ENCODE data around the gene CCDC47. TPM values are rescaled to one million over a fixed set of nuclear protein-coding genes. Genes with fewer than 3 reads are reported as not detected.
"Not testable (repeated sequence)": the region's sequence is repeated elsewhere in the genome, so short reads cannot be mapped to it uniquely, and the experiment has no call there.

Gene CCDC47
- total RNA-seq, 1 experiment from 2014 or later = 147 TPM

DNA sequence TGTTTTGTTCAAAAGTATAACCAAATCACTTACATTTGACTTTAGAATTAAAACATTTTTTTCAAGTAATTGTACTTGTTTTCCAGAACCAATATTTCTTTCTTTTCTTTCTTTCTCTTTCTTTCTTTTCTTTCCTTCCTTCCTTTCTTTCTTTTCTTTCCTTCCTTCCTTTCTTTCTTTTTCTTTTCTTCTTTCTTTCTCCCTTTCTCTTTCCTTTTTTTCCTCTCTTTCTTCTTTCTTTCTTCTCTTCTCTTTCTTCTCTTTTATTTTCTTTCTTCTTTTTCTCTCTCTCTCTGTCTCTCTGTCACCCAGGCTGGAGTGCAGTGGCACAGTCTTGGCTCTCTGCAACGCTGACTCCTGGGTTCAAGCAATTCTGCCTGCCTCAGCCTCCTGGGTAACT, 27.4 kb upstream of the CCDC47 start:
- no peak overlapping the region for H3K4me3 ChIP-seq (ENCODE audit: low read length)
- ATAC-seq (no peak), DNase-seq (no peak)
- H3K36me3 ChIP-seq (ENCODE audit: low read depth, low read length) = peaks cover 80% of the 10 kb centered on the region
- no peaks in the 10 kb centered on the region for H3F3A ChIP-seq (ENCODE audit: low read length, unreplicated experiment)
- no peaks in the 10 kb centered on the region for H3K4me1 ChIP-seq (ENCODE audit: insufficient read depth, low read length)
- no peak overlapping the region for H3K27ac ChIP-seq (ENCODE audit: low read length)
- H3K4me2 ChIP-seq (ENCODE audit: low read length) = no peak overlapping the region
- no peaks in the 10 kb centered on the region for H3K9me2 ChIP-seq (replicated peaks; ENCODE audit: low read length)
- no peaks in the 10 kb centered on the region for H3K9me3 ChIP-seq (ENCODE audit: low read length)
- intact Hi-C loops (cut with micrococcal nuclease) = no loop called here
- no peaks in the 10 kb centered on the region for H3K27me3 ChIP-seq (ENCODE audit: low read length)
- H4K20me1 ChIP-seq (ENCODE audit: low read length) = peaks cover 2% of the 10 kb centered on the region; the same call in 1 of the 2 replicates
- no peak overlapping the region for H2AFZ ChIP-seq (ENCODE audit: low read length)
- BruUV-seq (replicated peaks) = no TSS peak
- H3K79me2 ChIP-seq (ENCODE audit: low read length) = peaks cover 6% of the 10 kb centered on the region
- TF ChIP-seq, protein P1, sequence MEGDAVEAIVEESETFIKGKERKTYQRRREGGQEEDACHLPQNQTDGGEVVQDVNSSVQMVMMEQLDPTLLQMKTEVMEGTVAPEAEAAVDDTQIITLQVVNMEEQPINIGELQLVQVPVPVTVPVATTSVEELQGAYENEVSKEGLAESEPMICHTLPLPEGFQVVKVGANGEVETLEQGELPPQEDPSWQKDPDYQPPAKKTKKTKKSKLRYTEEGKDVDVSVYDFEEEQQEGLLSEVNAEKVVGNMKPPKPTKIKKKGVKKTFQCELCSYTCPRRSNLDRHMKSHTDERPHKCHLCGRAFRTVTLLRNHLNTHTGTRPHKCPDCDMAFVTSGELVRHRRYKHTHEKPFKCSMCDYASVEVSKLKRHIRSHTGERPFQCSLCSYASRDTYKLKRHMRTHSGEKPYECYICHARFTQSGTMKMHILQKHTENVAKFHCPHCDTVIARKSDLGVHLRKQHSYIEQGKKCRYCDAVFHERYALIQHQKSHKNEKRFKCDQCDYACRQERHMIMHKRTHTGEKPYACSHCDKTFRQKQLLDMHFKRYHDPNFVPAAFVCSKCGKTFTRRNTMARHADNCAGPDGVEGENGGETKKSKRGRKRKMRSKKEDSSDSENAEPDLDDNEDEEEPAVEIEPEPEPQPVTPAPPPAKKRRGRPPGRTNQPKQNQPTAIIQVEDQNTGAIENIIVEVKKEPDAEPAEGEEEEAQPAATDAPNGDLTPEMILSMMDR (conservative IDR thresholded peaks at IDR 0.05; ENCODE audit: low read depth, low read length) = no peak
- no peak for TF ChIP-seq EZH2phosphoT487 (IDR thresholded peaks at IDR 0.05; ENCODE audit: borderline replicate concordance, low read length)
- no peak for TF ChIP-seq EZH2 (IDR thresholded peaks at IDR 0.05; ENCODE audit: low read length, unreplicated experiment)
- ChIA-PET POLR2A (ENCODE audit: unreplicated experiment) (no interaction called here), CTCF (no interaction called here)
- no peak overlapping the region for H3K9ac ChIP-seq (ENCODE audit: low read length)

DNA sequence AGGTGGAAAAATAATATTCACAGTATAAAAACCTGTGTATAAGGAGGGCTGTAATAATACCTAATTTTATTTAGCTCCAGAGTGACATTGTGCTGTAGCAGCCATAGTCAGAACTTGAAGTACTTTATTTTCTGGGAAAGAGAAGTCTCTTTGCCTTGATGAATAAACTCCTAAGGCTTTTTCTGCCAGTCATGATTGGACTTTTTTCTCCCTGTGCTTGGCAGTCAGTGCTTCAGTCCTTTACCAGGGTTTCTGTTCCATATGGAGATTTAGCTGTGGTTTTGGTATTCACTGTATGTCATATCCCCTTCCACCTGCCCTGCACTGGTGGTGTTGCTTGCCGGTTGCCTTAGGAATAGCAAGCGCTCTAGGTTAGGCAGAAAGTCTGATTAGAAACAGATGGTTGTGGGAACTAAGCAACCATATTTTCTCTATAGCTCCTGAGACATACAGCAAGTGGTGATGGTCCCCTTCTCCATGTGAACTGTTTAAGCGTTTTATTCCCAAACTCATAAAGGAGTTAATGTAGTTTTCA, 25.2 kb upstream of the CCDC47 start:
- H3F3A ChIP-seq (ENCODE audit: low read length, unreplicated experiment) = no peaks in the 10 kb centered on the region
- H3K36me3 ChIP-seq (ENCODE audit: low read depth, low read length) = peaks cover 81% of the 10 kb centered on the region
- no TSS peak for BruUV-seq (replicated peaks)
- no peak for DNase-seq
- no peak overlapping the region for H2AFZ ChIP-seq (ENCODE audit: low read length)
- no peak for ATAC-seq
- no peak overlapping the region for H3K9ac ChIP-seq (ENCODE audit: low read length)
- intact Hi-C loops (cut with micrococcal nuclease) = no loop called here
- no peaks in the 10 kb centered on the region for H3K9me2 ChIP-seq (replicated peaks; ENCODE audit: low read length)
- H3K27ac ChIP-seq (ENCODE audit: low read length) = no peak overlapping the region
- H3K4me2 ChIP-seq (ENCODE audit: low read length) = no peak overlapping the region
- H3K4me3 ChIP-seq (ENCODE audit: low read length) = no peak overlapping the region
- H3K4me1 ChIP-seq (ENCODE audit: insufficient read depth, low read length) = no peaks in the 10 kb centered on the region
- ChIA-PET CTCF (no interaction called here), POLR2A (ENCODE audit: unreplicated experiment) (no interaction called here)
- peaks cover 4% of the 10 kb centered on the region; the same call in 1 of the 2 replicates for H4K20me1 ChIP-seq (ENCODE audit: low read length)
- H3K27me3 ChIP-seq (ENCODE audit: low read length) = no peaks in the 10 kb centered on the region
- peaks cover 18% of the 10 kb centered on the region for H3K79me2 ChIP-seq (ENCODE audit: low read length)
- TF ChIP-seq EZH2 (IDR thresholded peaks at IDR 0.05; ENCODE audit: low read length, unreplicated experiment) (no peak), EZH2phosphoT487 (IDR thresholded peaks at IDR 0.05; ENCODE audit: borderline replicate concordance, low read length) (no peak)
- TF ChIP-seq, protein P1 (conservative IDR thresholded peaks at IDR 0.05; ENCODE audit: low read depth, low read length) = no peak
- H3K9me3 ChIP-seq (ENCODE audit: low read length) = no peaks in the 10 kb centered on the region

DNA sequence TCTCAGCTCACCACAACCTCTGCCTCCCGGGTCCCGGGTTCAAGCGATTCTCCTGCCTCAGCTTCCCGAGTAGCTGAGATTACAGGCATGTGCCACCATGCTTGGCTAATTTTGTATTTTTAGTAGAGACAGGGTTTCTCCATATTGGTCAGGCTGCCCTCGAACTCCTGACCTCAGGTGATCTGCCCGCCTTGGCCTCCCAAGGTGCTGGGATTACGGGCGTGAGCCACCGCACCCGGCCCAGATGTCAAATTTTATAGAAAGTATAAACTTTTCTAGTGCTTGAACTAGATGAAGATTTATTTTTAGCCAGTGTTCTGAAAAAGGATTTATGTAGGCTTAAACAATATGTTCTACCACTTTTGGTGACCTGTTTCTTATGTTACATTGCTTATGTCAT, 23.0 kb upstream of the CCDC47 start:
- H3F3A ChIP-seq (ENCODE audit: low read length, unreplicated experiment); H3K9me3 ChIP-seq (ENCODE audit: low read length); H3K4me3 ChIP-seq (ENCODE audit: low read length); DNase-seq; ATAC-seq; POLR2A ChIA-PET (ENCODE audit: unreplicated experiment); H4K20me1 ChIP-seq (ENCODE audit: low read length); BruUV-seq (replicated peaks); CTCF ChIA-PET; H3K27ac ChIP-seq (ENCODE audit: low read length); H3K9ac ChIP-seq (ENCODE audit: low read length); H2AFZ ChIP-seq (ENCODE audit: low read length); H3K9me2 ChIP-seq (replicated peaks; ENCODE audit: low read length); H3K4me2 ChIP-seq (ENCODE audit: low read length); H3K4me1 ChIP-seq (ENCODE audit: insufficient read depth, low read length); intact Hi-C loops (cut with micrococcal nuclease); H3K27me3 ChIP-seq (ENCODE audit: low read length): not testable (repeated sequence)
- Histone ChIP-seq H3K36me3 (ENCODE audit: low read depth, low read length) (peaks cover 87% of the 10 kb centered on the region), H3K79me2 (ENCODE audit: low read length) (peaks cover 28% of the 10 kb centered on the region)
